ENCODE data around the gene DTNA.
"Not testable (repeated sequence)": the region's sequence is repeated elsewhere in the genome, so short reads cannot be mapped to it uniquely, and the experiment has no call there.

The DTNA gene

GRCh38 chr18:34893239-34893638, 183.1 kb downstream of the DTNA start:
- H3K4me1 ChIP-seq (ENCODE audit: insufficient read depth, insufficient read length), result no peaks in the 10 kb centered on the region
- H3K4me3 ChIP-seq (ENCODE audit: insufficient read length, low read depth), result no peak overlapping the region
- H3K9ac ChIP-seq (ENCODE audit: insufficient read length, low read depth), result no peak overlapping the region
- TF ChIP-seq ZNF274 (IDR thresholded peaks at IDR 0.05; ENCODE audit: low read depth, low read length) (no peak), YY1 (IDR thresholded peaks at IDR 0.05; ENCODE audit: insufficient read depth, insufficient read length) (no peak), SUZ12 (IDR thresholded peaks at IDR 0.05; ENCODE audit: extremely low read depth, insufficient read depth, insufficient read length) (no peak)
- peaks cover 8% of the 10 kb centered on the region; the same call in 1 of the 2 replicates for H3K9me3 ChIP-seq (ENCODE audit: insufficient read depth, low read length)
- H3K36me3 ChIP-seq (ENCODE audit: insufficient read depth, insufficient read length, low read length), result no peaks in the 10 kb centered on the region
- no peak for DNase-seq (ENCODE audit: low read depth, low spot score)
- H3K27me3 ChIP-seq (ENCODE audit: insufficient read depth, insufficient read length), result no peaks in the 10 kb centered on the region

DNA sequence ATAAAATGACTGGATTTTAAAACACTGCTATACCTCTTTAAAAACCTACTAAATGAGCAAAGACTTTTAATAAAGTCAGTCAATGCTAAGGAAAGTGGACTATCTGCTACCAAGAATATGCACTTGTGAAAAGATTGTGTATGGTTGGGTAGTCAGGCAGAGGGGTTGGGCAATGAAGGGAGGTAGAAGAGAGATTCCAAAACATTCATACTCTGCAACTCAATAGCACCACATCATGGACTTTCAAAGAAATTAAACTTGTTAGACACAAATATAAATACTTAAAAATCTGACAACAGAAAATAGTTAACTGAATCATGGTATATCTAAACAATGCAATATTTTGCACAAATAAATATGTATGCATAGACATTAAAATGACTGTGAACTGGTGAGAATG, 191.2 kb downstream of the DTNA start:
- H3K9ac ChIP-seq (ENCODE audit: insufficient read length, low read depth), result no peak overlapping the region
- H3K4me3 ChIP-seq (ENCODE audit: insufficient read length, low read depth), result no peak overlapping the region
- no peaks in the 10 kb centered on the region for H3K4me1 ChIP-seq (ENCODE audit: insufficient read depth, insufficient read length)
- H3K9me3 ChIP-seq (ENCODE audit: insufficient read depth, low read length), result peaks cover 9% of the 10 kb centered on the region
- TF ChIP-seq ZNF274 (IDR thresholded peaks at IDR 0.05; ENCODE audit: low read depth, low read length), result no peak
- no peak for TF ChIP-seq SUZ12 (IDR thresholded peaks at IDR 0.05; ENCODE audit: extremely low read depth, insufficient read depth, insufficient read length)
- TF ChIP-seq YY1 (IDR thresholded peaks at IDR 0.05; ENCODE audit: insufficient read depth, insufficient read length), result no peak
- H3K36me3 ChIP-seq (ENCODE audit: insufficient read depth, insufficient read length, low read length), result no peaks in the 10 kb centered on the region
- DNase-seq (ENCODE audit: low read depth, low spot score), result no peak
- no peaks in the 10 kb centered on the region for H3K27me3 ChIP-seq (ENCODE audit: insufficient read depth, insufficient read length)

DNA sequence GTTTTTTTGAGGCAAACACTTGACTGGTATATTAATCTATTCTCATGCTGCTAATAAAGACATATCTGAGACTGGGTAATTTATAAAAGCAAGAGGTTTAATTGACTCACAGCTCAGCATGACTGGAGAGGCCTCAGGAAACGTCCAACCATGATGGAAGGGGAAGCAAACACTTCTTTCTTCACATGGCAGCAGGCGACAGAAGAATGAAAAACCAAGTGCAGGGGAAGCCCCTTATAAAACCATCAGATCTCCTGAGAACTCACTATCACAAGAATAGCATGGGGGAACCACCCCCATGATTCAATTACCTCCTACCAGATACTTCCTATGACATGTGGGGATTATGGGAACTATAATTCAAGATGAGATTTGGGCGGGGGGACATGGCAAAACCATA, 194.9 kb downstream of the DTNA start:
- Histone ChIP-seq H3K4me3 (ENCODE audit: insufficient read length, low read depth) (no peak overlapping the region), H3K9me3 (ENCODE audit: insufficient read depth, low read length) (peaks cover 18% of the 10 kb centered on the region), H3K4me1 (ENCODE audit: insufficient read depth, insufficient read length) (no peaks in the 10 kb centered on the region), H3K36me3 (ENCODE audit: insufficient read depth, insufficient read length, low read length) (no peaks in the 10 kb centered on the region), H3K9ac (ENCODE audit: insufficient read length, low read depth) (no peak overlapping the region), H3K27me3 (ENCODE audit: insufficient read depth, insufficient read length) (no peaks in the 10 kb centered on the region)
- no peak for DNase-seq (ENCODE audit: low read depth, low spot score)
- TF ChIP-seq YY1 (IDR thresholded peaks at IDR 0.05; ENCODE audit: insufficient read depth, insufficient read length) (no peak), SUZ12 (IDR thresholded peaks at IDR 0.05; ENCODE audit: extremely low read depth, insufficient read depth, insufficient read length) (no peak), ZNF274 (IDR thresholded peaks at IDR 0.05; ENCODE audit: low read depth, low read length) (no peak)

- not testable (repeated sequence) for H3K4me3 ChIP-seq (ENCODE audit: insufficient read length, low read depth); DNase-seq (ENCODE audit: low read depth, low spot score); H3K27me3 ChIP-seq (ENCODE audit: insufficient read depth, insufficient read length); H3K36me3 ChIP-seq (ENCODE audit: insufficient read depth, insufficient read length, low read length); H3K4me1 ChIP-seq (ENCODE audit: insufficient read depth, insufficient read length); H3K9ac ChIP-seq (ENCODE audit: insufficient read length, low read depth)
- H3K9me3 ChIP-seq (ENCODE audit: insufficient read depth, low read length), result peaks cover 18% of the 10 kb centered on the region
These were observed 196.9 kb downstream of the DTNA start for GRCh38 chr18:34906985-34907384.

DNA sequence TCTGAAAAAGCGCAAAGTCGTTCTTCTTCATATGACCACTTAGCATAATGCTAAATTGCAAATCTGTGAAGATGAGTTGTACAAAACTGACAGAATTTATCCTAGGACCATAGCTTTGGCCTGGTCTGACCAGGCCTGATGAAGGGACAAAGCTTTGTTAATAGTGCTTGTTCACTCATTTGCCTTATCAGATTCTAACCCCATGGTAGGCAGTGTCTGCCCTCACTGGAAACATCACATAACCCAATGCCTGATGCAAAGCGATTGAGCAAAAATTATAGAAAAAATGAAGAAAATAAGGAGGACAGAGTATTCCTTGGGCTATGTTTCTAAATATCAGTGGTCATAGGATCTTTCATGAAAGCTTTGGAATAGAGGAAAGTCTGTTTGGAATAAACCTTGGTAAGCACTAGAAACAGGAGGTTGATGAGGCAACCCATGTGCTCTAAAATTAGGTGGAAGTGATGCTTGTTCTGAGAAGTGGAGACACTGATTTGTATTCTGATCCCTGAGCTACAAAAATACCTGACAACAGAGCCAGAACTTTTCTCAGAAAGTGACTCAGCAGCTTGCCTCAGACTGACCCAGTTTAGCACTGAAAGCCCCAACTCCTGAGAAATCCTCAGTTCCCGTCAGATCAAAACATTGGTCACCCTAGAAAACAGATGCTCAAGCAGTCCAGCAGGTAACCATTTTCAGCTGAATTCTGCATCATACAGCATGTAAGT, 199.7 kb downstream of the DTNA start:
- Histone ChIP-seq H3K4me3 (ENCODE audit: insufficient read length, low read depth) (no peak overlapping the region), H3K27me3 (ENCODE audit: insufficient read depth, insufficient read length) (no peaks in the 10 kb centered on the region), H3K9me3 (ENCODE audit: insufficient read depth, low read length) (peaks cover 18% of the 10 kb centered on the region), H3K4me1 (ENCODE audit: insufficient read depth, insufficient read length) (no peaks in the 10 kb centered on the region), H3K36me3 (ENCODE audit: insufficient read depth, insufficient read length, low read length) (no peaks in the 10 kb centered on the region), H3K9ac (ENCODE audit: insufficient read length, low read depth) (no peak overlapping the region)
- no peak for TF ChIP-seq YY1 (IDR thresholded peaks at IDR 0.05; ENCODE audit: insufficient read depth, insufficient read length)
- no peak for TF ChIP-seq SUZ12 (IDR thresholded peaks at IDR 0.05; ENCODE audit: extremely low read depth, insufficient read depth, insufficient read length)
- TF ChIP-seq ZNF274 (IDR thresholded peaks at IDR 0.05; ENCODE audit: low read depth, low read length), result no peak
- no peak for DNase-seq (ENCODE audit: low read depth, low spot score)

DNA sequence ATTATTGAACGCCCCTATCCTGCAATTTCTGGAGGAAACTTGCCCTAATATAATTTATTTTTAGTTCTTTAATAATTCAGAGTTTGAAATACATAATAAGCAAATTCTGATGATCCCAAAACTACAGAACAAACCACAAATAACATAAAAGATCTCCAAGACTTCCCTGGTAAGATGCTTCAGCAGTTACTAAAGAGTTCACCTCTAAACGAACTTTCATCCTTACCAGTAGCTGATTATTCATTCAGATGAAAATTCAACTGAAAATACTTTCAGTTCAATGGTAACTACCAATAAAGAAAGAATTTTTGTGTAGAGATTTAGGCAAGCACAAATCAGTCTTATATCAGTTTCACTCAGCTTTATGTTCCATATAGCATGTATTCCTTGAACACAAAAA, 201.0 kb downstream of the DTNA start:
- Histone ChIP-seq H3K9me3 (ENCODE audit: insufficient read depth, low read length) (peaks cover 11% of the 10 kb centered on the region), H3K27me3 (ENCODE audit: insufficient read depth, insufficient read length) (no peaks in the 10 kb centered on the region), H3K4me1 (ENCODE audit: insufficient read depth, insufficient read length) (no peaks in the 10 kb centered on the region), H3K9ac (ENCODE audit: insufficient read length, low read depth) (no peak overlapping the region), H3K36me3 (ENCODE audit: insufficient read depth, insufficient read length, low read length) (no peaks in the 10 kb centered on the region), H3K4me3 (ENCODE audit: insufficient read length, low read depth) (no peak overlapping the region)
- TF ChIP-seq YY1 (IDR thresholded peaks at IDR 0.05; ENCODE audit: insufficient read depth, insufficient read length), result no peak
- no peak for TF ChIP-seq ZNF274 (IDR thresholded peaks at IDR 0.05; ENCODE audit: low read depth, low read length)
- TF ChIP-seq SUZ12 (IDR thresholded peaks at IDR 0.05; ENCODE audit: extremely low read depth, insufficient read depth, insufficient read length), result no peak
- DNase-seq (ENCODE audit: low read depth, low spot score), result no peak

DNA sequence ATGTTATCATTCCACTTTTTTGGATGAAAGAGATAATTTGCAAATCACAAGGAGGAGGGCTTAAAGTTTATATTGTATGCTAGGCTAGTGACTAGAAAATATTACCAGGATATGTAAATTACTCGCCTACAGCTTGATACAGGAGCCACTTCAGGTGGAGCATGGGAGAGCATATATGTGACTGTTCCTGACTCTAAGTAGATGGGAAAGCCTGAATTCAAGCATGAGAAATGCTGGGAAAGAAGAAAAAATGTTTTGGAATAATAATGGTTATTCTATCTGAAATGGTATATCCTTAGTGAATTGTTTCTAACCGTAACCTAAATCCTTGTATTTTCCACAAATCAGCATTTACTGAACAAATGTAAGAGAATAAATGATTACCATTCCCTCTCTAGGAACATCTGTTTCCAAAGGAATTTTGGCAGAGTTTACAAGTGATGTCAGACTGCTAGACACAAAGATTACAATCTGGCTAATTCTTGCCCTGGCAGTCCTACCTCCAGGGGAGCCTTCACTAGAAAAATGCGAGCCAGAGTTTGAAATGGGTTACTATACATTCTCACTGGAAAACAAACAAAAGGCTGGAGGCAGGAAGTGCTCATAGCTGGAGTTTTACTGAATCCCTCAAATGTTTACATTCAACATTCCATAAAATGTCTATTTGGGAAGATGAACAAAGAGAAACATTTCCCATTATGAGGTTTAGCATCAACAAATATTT, 201.7 kb downstream of the DTNA start:
- no peak for DNase-seq (ENCODE audit: low read depth, low spot score)
- Histone ChIP-seq H3K27me3 (ENCODE audit: insufficient read depth, insufficient read length) (no peaks in the 10 kb centered on the region), H3K36me3 (ENCODE audit: insufficient read depth, insufficient read length, low read length) (no peaks in the 10 kb centered on the region), H3K9me3 (ENCODE audit: insufficient read depth, low read length) (0 out of 2 replicates have a peak, but pooled peaks cover 3% of the 10 kb centered on the region), H3K4me1 (ENCODE audit: insufficient read depth, insufficient read length) (no peaks in the 10 kb centered on the region), H3K9ac (ENCODE audit: insufficient read length, low read depth) (no peak overlapping the region), H3K4me3 (ENCODE audit: insufficient read length, low read depth) (no peak overlapping the region)
- TF ChIP-seq YY1 (IDR thresholded peaks at IDR 0.05; ENCODE audit: insufficient read depth, insufficient read length) (no peak), SUZ12 (IDR thresholded peaks at IDR 0.05; ENCODE audit: extremely low read depth, insufficient read depth, insufficient read length) (no peak), ZNF274 (IDR thresholded peaks at IDR 0.05; ENCODE audit: low read depth, low read length) (no peak)
